ENCODE measurements around the gene SAMD14.

SAMD14 gene

DNA sequence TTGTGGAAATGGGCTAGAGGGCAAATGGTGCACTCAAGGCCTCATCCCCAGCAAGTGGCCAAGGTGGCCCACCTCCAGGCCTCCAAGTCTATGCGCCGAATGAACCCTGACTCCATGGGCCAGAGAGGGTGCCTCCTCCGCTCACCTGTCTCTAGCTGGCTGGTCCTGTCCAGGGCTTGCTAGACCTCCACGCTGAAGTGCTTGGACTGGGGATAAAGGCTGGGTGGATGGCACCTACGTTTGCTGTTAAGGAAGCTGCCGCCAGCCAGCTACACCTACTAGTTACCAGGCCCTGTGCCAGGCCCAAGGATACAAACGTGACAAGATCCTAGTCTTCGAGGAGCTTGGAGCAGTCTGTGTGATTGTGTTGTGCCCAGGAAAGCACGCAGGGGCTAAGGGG, 35.1 kb upstream of the SAMD14 start:
- FAIRE-seq = no peak

DNA sequence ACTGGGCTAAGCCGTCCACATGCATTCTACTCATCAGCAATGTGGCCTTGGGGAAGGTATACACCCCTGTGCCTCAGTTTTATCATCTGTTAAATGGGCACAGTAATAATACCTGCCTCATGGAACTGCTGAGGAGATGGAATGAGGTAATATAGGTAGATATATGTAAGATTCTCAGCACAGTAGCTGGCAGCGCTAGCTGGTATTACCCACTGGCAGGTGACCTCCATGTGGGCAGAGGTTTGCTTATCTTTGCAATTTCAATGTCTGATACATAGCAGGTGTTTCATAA, 34.7 kb upstream of the SAMD14 start:
- no peak for FAIRE-seq

DNA sequence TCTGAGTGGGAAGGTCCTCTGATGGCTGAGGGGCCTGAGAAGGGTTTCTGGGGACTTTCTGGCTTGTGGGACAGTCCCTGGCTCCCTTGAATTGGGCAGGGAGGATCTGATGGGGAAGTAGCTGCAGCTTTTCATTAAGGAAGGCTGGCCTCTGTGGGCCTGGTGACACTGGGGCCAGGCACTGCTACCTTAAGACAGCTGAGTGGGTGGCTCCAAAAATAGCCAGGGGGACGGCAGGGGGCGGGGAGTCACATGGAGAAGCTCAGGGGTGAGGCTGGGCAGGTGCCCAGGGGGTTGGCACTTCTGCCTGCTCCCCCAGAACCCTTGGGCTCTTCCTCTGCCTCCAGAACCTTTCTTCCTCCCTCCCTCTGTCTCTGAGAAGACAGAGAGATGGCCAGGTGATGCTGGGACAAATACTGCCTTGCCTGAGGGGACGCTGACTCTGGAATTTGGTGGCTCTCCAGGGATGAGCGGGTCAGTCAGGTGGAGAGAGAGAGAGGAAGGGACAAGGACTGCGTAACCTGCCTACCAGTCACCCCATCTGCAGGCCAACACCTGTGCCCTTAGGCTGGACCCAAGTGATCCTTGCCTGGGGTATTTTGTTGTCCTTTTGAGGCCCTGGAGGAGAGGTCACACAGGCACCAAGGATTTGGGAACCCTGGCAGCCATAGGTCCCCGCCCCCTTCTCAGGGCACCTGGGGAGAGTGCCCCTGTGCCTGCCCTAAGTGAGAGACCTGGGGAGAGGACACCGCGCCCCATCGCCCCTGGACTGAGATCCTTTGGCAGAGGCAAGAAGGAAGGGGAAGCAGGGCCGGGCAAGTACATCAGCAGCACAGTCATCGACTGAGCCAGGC, 34.1 kb upstream of the SAMD14 start:
- FAIRE-seq = no peak

DNA sequence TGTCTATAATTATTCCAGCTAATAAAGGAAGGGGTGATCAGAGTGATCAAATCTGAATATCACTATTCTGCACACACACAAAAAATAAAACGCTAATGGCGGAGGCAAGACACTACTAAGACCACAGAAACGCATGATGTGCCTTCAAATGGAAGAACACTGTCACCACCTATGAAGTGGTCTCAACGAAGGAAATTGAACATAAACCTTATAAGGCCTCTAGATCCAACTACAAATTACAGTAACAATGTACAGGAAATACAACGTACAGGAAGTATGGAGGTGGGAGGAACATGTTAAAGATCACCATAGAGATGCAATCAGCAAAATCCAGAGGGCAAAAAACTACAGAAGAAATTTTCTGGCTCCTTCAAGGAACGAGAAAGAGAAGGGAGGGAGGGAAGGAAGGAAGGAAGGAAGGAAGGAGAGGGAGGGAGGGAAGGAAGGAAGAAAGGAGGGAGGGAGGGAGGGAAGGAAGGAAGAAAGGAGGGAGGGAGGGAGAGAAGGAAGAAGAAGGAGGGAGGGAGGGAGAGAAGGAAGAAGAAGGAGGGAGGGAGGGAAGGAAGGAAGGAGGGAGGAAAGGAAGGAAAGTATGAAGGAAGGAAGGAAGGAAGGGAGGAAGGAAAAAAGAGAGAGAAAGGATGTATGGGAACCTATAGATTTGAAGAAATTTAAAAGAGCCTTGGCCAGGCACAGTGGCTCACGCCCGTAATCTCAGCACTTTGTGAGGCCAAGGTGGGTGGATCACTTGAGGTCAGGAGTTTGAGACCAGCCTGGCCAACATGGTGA, 32.7 kb upstream of the SAMD14 start:
- no peak for FAIRE-seq

DNA sequence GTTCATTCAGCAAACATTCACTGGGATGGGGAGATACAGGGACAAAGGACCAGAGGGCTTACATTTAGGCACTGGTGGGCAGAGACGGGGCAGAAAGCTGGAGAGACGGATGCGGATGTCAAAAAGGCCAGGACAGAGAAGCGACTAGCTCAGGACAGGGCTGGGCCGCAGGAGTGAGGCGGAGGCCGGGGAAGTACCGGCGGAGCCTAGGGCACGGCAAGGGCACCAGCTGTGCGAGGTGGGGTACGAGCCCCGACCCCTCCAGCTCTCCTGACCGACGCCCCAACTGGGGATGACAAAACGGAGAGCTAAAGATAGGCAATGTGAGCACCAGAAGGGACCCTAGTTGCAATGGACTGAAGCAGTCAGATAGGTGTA, 31.9 kb upstream of the SAMD14 start:
- FAIRE-seq = no peak

DNA sequence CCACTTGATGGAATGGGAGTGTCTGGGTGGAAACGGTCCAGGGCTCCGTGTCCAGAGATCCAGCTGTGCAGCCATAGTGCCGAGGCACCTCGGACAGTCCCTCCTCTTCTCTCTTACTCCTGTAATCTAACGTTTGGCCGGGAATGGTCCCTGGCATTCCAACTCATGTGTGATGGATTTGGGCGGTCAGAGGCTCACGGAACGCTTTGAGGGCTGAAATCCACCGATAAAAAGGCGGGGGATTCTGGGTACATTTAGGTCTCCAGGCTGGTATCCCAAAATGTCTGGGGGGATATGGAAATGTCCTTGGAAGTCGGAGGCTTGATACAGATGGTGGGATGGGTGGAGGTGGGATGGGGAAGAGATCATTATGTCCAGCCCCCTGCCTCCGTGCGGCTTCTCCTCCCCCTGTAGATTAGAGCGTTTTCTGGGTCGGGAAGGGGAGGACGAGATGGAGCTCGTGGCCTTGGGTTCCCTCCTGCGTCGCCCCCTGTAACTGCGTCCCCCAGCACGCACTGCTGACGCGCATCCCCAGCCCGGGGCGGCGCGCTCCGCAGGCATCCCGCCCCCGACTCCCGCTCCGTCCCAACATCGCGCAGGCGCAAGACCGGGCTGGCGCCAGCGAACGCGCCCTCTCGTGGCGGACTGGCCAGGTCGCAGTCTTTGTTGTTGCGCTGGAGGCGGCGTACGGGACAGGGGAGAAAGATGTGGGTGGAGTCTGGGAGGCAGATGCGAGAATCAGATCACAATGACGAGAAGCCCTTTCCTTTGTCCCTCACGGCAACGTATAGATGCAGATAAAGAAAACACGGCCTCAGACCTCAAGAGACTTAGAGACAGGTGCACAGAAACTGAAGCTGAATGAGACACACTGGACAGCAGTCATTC, 31.3 kb upstream of the SAMD14 start:
- FAIRE-seq = no peak

DNA sequence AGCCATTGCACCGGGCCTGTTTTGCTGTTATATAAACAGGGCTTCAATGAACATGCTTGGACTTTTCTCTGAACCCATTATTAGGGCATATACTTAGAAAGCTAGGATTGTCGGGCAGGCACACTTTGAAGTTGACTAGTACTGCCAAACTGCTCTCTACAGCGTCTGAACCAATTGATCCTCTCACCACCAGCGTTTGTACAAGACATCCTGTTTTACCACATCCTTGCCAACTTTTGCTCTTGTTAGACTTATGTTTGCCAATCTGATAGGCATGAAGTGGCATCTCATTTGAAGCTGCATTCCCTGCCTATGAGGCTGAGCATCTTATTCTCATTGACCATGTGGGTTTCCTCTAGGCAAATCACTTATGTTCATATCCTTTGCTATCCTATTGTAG, 27.9 kb upstream of the SAMD14 start:
- FAIRE-seq = no peak

DNA sequence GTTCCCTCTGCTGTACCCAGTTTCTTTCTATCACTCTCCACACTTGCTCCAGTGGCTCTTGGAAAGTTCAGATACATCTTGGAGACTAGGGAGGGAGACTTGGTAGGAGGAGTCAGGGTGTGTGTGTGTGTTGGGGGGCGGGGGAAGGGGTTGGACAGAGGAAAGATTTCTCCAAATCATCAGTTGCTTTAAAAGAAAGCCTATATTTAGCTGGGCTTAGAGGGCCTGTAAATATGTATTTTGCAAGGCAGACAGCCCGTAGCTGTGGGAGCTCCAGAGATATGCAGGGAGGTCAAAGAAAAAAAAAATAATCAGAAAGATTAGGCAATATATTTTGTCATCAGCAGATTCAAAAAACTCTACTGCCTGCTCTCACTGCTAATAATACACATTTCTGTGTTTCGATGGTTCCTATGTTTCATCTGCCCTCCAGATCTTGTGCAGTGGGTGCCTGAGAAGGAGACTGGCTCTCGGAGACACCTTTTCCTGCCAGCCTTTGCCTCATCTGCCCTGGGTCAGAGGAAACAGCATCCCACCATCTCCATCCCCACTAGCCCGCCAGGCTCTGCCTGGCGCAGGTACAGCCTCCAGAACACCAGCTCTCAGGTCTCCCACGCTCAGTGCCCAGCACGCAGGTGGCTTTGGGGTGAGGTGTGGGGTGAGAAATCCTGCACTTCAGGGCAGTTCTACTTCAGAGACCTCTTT, 25.3 kb upstream of the SAMD14 start:
- no peak for FAIRE-seq

DNA sequence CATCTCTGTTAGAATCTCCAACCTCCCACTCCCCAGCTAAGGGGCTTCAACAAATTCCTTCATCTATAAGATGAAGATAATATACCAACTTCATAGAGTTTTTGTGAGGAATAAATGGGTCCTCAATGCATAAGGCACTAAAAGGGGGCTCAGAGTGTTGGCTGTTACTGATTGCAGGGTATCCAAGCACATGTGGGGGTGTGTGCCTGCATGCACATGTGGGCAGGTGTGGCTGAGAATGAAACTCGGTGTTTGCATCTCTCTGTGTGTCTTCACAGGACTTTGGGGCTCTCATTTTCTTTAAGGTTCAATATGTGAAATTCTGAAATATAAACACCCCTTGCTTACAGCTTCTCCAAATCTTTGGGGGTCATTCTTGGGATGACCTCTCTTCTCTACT, 24.6 kb upstream of the SAMD14 start:
- FAIRE-seq = no peak

DNA sequence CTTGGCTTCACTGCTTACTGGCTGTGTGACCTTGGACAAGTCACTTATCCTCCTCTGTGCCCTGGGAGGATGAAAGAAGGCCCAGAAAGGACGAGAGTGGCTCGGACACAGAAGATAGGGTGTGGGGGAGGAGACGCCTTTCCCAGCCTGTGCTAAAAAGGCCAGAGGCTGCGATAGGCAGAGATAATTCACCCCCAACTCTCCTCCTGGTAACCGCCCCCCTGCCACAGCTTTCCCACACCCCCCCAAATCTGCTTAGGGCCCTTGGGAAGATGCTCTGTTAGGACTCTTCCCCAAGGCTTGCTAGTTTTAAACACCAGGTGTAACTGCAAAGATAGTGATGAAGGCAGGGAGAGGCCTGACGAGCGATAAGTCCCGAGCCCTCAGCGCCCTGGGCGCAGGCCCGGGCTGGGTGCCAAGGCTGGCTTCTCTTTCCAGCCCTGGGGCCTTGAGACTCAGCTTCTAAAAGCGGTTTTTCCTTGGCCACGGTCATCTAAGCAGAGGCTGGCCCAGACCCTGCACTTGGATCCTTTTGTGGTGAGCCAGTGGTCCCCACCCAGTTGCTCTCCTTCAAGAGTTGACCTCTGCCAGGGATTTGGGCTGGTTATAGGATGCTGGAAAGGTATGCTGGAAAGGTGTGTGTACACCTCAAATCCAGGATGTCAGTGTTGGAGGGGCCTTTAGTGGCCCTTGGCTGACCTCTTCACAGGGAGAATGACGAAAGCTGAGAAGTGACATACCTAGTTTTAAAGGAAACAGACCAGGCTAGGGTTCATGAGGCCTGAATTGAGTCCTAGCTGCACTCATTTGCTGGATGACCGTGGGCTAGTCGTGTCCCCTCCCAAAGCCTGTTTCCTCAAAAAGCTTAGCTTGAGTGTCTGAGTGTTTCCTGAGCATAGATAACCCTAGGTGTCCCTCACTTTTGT, 24.0 kb upstream of the SAMD14 start:
- no peak for FAIRE-seq

DNA sequence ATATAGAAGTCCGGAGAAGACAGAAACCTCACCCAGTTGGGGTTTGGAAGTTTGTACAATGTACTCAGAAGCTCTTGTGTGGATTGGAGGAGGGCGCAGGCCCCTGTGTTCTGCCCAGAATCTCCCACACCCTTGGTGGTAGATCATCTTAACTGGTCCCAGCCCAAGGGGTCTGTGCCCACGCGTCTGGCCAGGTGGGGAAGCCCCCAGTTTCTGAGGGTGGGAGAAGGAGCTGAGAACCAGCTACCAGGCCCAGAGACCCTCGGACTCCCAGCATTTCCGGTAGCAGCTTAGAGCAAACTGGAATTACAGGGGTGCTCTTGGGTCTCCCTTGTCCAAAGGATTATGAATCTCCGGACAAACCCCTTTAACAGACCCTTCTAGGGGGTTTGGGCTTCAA, 22.8 kb upstream of the SAMD14 start:
- no peak for FAIRE-seq

DNA sequence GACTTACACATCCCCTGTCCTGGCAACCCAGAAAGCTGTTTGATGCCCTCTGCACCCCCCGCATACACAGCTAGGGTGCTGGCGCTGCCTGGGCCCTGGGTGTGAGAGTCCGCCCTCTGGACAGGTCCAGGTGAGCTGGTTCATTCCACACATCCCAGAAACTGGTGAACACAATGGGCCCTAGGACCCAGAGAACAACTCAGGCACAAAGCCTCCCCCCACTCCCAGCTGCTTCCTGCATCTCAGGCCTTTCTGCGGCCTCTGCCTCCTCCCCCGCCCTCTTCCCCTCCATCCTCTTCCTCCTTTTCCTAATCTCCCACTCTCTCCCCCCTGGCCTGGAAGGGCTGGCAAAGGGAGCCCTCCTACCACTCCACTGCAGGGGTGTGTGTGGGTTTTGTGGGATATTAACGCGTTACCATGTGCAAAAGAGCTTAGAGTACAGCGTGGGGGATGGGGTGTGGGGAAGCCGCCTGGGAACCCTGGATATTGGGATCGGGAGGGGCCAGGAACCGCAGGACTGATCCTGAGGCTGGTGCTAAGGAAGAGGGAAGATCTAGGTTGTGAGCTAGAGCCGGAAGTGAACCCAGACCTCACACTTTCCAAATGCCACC, 22.1 kb upstream of the SAMD14 start:
- FAIRE-seq = no peak

DNA sequence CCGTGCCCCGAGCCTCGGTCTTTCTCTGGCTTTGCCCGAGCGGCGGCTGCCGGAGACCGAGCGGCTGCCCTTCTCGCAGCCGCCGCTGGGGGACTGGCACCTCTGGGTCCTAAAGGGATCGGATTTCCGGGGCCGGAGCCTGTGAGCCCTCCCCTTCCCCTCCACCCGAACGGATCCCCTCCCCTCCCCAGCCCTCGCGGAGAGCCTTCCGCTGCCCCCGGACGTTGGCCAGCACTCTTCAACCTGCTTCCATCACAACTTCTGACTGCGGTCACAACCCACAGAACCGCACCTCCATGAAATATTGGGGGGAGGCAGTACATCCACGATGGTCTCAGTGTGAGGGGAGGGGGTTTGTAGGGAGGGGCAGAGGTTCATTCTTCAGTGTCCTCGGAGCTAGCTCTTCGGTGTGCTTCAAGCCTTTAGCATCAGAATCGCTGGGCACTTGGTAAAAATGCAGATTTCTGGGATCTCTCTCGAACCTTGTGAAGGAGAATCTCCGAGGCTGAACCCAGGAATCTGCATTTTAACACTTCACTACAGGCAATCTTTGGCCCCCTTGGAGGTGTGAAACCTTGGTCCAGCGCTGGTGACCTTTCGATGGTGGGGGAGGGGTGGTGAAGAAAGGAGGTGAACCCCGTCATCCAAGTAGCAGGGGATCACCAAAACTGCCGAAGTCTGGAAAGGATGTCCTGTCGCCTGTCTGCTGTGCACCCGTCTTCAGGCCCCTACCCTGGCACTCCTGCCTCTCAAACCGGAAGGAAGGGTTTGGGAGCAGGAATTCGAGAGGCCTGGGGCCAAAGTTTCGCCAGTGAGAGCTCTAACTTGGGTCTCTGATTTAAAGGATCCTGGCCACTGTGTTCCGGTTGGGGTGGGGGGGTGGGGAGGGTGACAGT, 21.3 kb upstream of the SAMD14 start:
- no peak for FAIRE-seq

DNA sequence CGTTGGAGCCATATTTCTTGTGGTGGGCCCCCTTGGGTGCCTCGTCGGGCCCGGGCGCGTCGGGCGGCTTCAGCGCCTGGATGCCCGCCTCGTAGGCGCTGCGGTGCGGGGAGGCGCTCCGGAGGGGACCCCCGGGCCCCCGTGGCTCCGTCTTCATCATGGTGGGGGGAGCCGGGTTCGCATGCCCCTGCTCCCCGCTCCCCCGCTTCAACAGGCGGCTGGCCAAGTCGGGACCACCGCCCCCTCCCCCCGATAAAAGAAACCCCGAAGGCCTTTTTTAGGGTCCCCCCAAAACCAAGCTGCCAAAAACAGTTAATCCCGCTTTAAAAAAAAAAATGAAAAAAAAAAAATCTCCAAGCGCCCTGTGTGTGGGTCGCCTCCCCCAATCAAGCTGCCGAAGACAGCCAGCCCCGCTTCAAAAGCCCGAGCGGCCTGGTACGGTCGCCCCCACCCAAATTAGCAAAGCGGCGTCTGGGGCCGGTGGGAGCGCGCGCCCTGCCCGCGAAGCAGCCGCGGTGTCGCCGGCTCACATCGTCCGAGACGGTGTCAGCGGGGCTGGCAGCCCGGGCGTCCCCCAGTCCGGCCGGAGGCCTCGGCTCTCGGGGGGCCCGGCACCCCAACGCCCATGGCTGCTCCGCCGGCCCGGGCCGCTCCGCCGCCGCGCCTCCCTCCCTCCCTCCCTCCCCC, 20.5 kb upstream of the SAMD14 start, which contains the start of gene PPP1R9B:
Gene PPP1R9B, minus strand, starts transcription at position 324 of the 687 bp plus-strand sequence. Its CDS starts 164 bp downstream, at position 160.
- no peak for FAIRE-seq

DNA sequence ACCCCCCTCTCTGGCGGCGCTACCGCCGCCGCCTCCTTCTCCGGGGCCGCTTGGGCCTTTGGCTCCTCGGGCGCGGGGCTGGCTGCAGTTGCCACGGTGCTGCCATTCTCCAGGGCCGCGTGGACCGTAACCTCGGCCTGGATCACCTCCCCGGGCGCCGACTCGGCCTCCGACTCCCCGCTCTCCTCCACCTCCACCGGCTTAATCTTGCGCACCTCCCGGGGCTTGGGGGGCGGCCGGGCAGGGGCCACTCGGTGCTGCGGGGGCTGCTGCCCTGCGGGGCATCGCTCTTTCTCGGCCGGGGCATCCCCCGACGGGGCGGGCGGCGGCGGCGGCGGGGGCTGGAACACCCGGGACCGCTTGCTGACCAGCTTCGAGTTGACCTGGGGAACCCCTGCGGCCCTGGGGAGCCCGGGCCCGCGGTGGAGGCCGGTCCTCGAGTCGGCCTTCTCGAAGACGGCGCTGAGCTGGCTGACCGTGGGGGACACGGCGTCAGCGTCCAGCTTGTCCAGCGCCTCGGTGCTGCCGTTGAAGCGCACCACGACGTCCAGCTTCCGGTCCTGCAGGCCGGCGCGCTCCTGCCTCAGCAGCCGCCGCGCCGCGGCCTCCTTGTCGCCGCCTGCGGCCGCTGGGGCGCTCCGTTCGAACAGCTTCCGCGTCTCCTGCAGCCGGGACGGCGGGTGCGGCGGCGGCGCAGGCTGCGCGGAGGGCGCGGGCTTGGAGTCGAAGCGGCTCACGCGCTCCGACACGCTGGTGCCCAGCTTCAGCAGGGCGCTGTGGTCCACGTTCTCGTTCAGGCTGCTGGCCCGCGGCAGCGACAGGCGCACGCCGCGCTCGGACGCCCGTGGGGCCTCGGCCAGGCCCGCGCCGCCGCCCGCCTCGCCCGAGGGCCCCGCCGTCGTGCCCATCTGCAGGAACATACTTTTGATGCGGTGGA, 19.7 kb upstream of the SAMD14 start:
- FAIRE-seq = no peak

DNA sequence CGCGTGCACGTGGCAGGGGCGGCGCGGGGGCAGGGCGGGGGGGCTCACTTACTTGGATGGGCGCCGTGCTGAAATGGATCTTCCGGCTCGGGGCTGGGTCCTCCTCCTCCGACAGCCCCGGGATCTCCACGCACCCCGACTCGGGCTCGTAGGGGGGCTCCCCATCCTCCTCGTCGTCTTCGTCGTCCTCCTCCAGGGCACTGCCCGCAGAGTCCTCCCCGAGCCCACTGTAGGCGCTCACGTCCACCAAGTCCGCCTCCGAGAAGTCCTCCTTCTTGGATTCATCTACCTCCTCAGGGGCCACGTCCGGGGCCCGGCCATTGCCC, 19.1 kb upstream of the SAMD14 start:
- no peak for FAIRE-seq

DNA sequence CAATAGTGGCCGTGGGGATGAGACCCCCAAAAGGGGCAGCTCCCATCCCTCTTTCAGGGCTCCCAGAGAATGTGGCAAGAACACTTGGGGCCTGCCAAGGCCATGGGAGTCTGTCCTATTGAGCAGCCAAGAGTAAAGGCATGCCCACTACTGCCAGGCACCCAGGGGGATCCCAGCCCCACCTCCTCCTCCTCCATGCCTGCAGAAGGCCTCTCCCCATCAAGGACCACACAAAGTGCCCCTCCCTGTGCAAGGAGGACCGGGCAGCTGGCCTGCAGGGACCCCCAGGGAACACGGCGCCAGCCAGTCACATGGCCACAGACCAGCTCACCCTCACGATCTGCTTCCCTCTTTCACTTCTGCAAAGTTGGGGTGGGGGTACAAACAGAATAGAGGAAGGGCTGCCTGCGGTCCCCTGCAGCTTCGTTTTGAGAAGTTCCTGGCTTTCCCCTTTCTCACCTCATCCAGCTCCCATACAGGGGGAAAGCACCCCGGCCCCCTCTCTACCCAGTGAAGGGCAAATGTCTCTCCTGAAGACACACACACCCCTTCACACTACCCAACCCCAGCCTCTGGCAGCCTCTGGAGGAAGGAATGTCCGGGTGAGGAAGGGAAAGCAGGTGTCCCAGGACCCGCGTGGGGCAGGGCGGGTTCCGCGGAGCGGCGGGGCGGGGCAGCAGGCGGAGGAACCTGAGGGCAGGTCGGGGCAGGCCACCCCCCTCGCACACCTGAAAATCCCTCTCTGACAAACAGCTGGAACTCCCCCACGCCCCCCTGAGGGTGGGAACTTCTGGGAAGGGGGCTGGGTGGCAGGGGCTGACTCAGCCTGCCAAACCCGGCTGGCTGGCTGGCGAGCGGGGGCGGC, 18.5 kb upstream of the SAMD14 start:
- no peak for FAIRE-seq
